HL-60 (cell line): Measurements from ENCODE around the gene C20orf204.

Source experiments
- CTCF ChIP-seq: IDR thresholded peaks from one replicate; pipeline ENCODE4 v1.5.1; 2011; ENCODE audit warnings: low read length, control low read depth, inconsistent platforms; ENCODE audit not compliant: insufficient read depth
- POLR2AphosphoS5 ChIP-seq: IDR thresholded peaks from 2 replicates; pipeline ENCODE4 v1.6.1; 2012; ENCODE audit warnings: low read depth
- REST ChIP-seq: IDR thresholded peaks from 2 replicates; pipeline ENCODE4 v1.6.1; 2012; ENCODE audit warnings: low read depth; ENCODE audit not compliant: insufficient replicate concordance

GRCh38 chr20:64075556-64075955, 39.6 kb downstream of the C20orf204 start:
- TF ChIP-seq REST (no peak), CTCF (no peak), POLR2AphosphoS5 (no peak)
